Ascending aorta (tissue), 2 donors: Measurements from ENCODE around the gene GABRB2. TPM values are rescaled to one million over a fixed set of nuclear protein-coding genes. Genes with fewer than 3 reads are reported as not detected.
"Not testable (repeated sequence)": the region's sequence is repeated elsewhere in the genome, so short reads cannot be mapped to it uniquely, and the experiment has no call there.

Source experiments
- DNase-seq, 2 donors: peaks; one replicate each; pipeline ENCODE4 v3.0.0-alpha.2; 2019; ENCODE audit warnings: low spot score in 2 of 2
- H3K27ac ChIP-seq, 2 donors: fragments of 200-600 bp; sonication (generic); one replicate each; pipeline ENCODE4 v1.5.1; 2016 to 2017; ENCODE audit warnings: mild to moderate bottlenecking in 1 of 2
- H3K27me3 ChIP-seq: fragments of 200-600 bp; sonication (generic); one replicate; pipeline ENCODE4 v1.5.1; 2017
- H3K36me3 ChIP-seq, 2 donors: fragments of 200-600 bp; sonication (generic); one replicate each; pipeline ENCODE4 v1.5.1; 2016
- H3K4me1 ChIP-seq, 2 donors: fragments of 200-600 bp; sonication (generic); one replicate each; pipeline ENCODE4 v1.5.1; 2016 to 2017; ENCODE audit warnings: mild to moderate bottlenecking in 1 of 2
- H3K4me3 ChIP-seq, 2 donors: fragments of 200-600 bp; sonication (generic); one replicate each; pipeline ENCODE4 v1.5.1; 2016 to 2017; ENCODE audit warnings: mild to moderate bottlenecking in 1 of 2
- H3K9me3 ChIP-seq, 2 donors: fragments of 200-600 bp; sonication (generic); one replicate each; pipeline ENCODE4 v1.5.1; 2016
- intact Hi-C: fragments of 100-400 bp; cut with DNase I; formaldehyde crosslinking; loops from one replicate; pipeline ENCODE4 v1.15.1; 2023
- total RNA-seq: library from RNA; depleted of rRNA; stranded (reverse); fragments of >200 nt; gene quantifications from one replicate; pipeline ENCODE4 v1.1.0, GENCODE V29; 2016
- TF ChIP-seq, protein P1 (sequence below), 3 experiments: fragments of 200-600 bp in 2 of 3; fragments of 450-650 bp in 1 of 3; sonication (generic) in 2 of 3; IDR thresholded peaks; one replicate each; pipeline ENCODE4 v1.5.1; 2016 to 2019; ENCODE audit warnings: antibody characterized with exemption in 3 of 3, mild to moderate bottlenecking in 1 of 3, moderate library complexity in 1 of 3

Gene GABRB2
- total RNA-seq, 1 donor from 2014 or later: 0.21 TPM

DNA sequence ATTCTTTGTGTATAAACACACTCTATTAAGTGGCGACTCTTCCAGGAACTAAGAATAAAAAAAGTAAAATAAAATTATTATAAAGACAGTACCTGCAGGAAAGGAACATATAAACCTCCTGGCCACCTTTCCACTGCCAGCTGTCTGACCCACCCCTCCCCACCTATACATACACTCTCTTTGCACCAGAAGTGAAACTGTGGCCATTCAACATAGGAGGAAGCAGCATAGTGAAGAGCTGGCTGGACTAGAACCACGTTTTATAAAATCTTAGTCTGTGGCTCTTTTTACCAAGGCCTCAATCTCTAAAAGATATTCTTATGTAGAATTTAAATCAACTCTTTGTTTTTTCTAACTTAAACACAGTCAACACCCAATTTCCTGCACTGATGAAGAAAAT is 289.6 kb downstream of the GABRB2 start:
- H3K27ac ChIP-seq: no peak overlapping the region
- H3K4me3 ChIP-seq: no peak overlapping the region
- DNase-seq: no peak
- no peaks in the 10 kb centered on the region for H3K36me3 ChIP-seq
- H3K4me1 ChIP-seq: no peaks in the 10 kb centered on the region
- H3K27me3 ChIP-seq: no peaks in the 10 kb centered on the region
- H3K9me3 ChIP-seq: no peaks in the 10 kb centered on the region
- TF ChIP-seq, protein P1, sequence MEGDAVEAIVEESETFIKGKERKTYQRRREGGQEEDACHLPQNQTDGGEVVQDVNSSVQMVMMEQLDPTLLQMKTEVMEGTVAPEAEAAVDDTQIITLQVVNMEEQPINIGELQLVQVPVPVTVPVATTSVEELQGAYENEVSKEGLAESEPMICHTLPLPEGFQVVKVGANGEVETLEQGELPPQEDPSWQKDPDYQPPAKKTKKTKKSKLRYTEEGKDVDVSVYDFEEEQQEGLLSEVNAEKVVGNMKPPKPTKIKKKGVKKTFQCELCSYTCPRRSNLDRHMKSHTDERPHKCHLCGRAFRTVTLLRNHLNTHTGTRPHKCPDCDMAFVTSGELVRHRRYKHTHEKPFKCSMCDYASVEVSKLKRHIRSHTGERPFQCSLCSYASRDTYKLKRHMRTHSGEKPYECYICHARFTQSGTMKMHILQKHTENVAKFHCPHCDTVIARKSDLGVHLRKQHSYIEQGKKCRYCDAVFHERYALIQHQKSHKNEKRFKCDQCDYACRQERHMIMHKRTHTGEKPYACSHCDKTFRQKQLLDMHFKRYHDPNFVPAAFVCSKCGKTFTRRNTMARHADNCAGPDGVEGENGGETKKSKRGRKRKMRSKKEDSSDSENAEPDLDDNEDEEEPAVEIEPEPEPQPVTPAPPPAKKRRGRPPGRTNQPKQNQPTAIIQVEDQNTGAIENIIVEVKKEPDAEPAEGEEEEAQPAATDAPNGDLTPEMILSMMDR (IDR thresholded peaks at IDR 0.05): no peak
- intact Hi-C loops: no loop called here

DNA sequence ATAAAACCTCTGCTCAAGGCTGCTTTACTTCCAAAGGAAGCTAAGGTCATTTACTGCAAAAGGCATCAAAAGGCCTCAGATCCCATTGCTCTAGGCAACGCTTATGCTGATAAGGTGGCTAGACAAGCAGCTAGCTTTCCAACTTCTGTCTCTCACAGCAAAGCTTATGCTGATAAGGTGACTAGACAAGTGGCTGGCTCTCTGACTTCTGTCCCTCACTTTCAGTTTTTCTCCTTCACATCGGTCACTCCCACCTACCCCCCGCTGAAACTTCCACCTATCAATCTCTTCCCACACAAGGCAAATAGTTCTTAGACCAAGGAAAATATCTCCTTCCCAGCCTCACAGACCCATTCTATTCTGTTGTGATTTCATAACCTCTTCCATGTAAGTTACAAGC is 293.6 kb downstream of the GABRB2 start:
- H3K9me3 ChIP-seq, H3K4me3 ChIP-seq, H3K27me3 ChIP-seq, H3K4me1 ChIP-seq, DNase-seq, intact Hi-C loops, H3K36me3 ChIP-seq, H3K27ac ChIP-seq: not testable (repeated sequence)

DNA sequence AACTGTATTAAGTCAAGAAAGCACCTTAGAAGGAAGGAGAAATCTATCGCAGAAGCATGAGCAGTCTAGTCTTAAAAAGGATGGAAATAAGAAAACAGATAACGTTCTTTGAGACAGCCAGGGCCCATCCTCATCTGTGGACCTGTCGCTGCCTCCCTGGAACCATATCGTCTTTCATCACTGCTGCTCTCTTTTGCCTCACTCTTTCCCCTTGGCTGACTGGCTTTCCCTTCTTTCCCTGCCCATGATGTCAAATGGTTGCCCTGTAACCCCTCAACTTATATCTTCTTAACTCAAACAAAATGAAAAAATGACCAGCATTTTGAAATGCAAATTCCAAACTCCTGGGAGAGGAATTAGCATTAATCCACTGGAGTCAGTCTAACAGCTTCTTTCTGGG is 299.8 kb downstream of the GABRB2 start:
- H3K27me3 ChIP-seq: no peaks in the 10 kb centered on the region
- no peak overlapping the region for H3K4me3 ChIP-seq
- intact Hi-C loops: no loop called here
- no peaks in the 10 kb centered on the region for H3K4me1 ChIP-seq
- TF ChIP-seq, protein P1 (IDR thresholded peaks at IDR 0.05): no peak
- H3K27ac ChIP-seq: no peak overlapping the region
- no peaks in the 10 kb centered on the region for H3K36me3 ChIP-seq
- DNase-seq: no peak
- H3K9me3 ChIP-seq: no peaks in the 10 kb centered on the region

DNA sequence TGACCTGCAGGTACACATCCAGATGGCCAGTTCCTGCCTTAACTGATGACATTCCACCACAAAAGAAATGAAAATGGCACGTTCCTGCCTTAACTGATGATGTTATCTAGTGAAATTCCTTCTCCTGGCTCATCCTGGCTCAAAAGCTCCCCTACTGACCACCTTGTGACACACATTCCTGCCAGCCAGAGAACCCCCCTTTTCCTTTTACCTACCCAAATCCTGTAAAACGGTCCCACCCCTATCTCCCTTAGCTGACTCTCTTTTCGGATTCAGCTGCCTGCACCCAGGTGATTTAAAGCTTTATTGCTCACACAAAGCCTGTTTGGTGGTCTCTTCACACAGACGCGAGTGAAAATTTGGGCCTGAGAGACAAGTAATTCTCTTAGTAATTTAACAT is 300.7 kb downstream of the GABRB2 start:
- H3K27ac ChIP-seq, H3K4me1 ChIP-seq, H3K4me3 ChIP-seq, H3K9me3 ChIP-seq, intact Hi-C loops, H3K27me3 ChIP-seq, H3K36me3 ChIP-seq, DNase-seq: not testable (repeated sequence)

Other genes with a start within 250 kb of the GABRB2 start
- gene GABRA6, start 139.0 kb upstream of the GABRB2 start, total RNA-seq: not detected